ENCODE data around the gene PSMD3.
"Not testable (repeated sequence)": the region's sequence is repeated elsewhere in the genome, so short reads cannot be mapped to it uniquely, and the experiment has no call there.

PSMD3 gene

GRCh38 chr17:39994448-39994847, 13.8 kb downstream of the PSMD3 start:
- in situ Hi-C loops (cut with HindIII; ENCODE audit: low sequenced_read_pairs): loop anchor here (25.0 kb wide), 2 partner anchors 118 to 318 kb away; partner anchors contain the start of genes MSL1, NR1D1 and RARA

- in situ Hi-C loops (cut with HindIII; ENCODE audit: low sequenced_read_pairs): loop anchor here (25.0 kb wide), 2 partner anchors 117 to 317 kb away; partner anchors contain the start of genes MSL1, NR1D1 and RARA
Measured at GRCh38 chr17:39995438-39995837, 14.8 kb downstream of the PSMD3 start.

DNA sequence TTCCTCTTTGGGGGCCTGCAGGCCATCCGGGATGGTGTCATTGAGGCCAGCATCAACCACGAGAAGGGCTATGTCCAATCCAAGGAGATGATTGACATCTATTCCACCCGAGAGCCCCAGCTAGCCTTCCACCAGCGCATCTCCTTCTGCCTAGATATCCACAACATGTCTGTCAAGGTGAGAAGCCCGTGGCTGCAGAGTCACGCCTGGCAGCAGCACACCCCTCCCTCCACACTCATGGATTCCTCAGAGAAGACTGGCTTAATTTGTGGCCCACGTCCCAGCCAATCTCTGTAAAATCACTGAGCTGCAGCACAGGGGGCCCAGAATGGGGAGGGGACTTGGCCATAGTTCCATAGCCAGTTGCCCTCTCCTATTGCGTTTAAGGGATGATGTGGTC, 15.6 kb downstream of the PSMD3 start:
- in situ Hi-C loops (cut with HindIII; ENCODE audit: low sequenced_read_pairs): loop anchor here (25.0 kb wide), 2 partner anchors 116 to 316 kb away; partner anchors contain the start of genes MSL1, NR1D1 and RARA

DNA sequence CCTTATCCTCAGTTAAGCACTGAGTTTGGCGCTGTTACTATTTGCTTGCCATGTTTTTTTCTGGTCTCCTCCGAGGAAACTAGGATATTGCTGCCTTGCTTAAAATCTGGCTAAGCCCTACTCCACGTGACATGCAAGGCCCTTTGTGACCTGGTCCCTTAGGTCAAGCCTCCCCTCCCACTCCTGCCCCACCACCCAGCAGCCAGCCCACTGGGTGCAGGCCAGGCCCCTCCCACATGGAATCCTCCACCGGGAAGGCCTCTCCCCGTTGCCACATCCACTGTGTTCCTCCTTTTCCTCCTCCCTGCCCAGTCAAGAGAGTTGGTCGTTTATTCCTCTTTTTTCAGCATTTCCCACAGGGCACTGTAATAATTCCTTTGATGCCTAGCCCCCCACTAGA, 16.2 kb downstream of the PSMD3 start:
- in situ Hi-C loops (cut with HindIII; ENCODE audit: low sequenced_read_pairs): loop anchor here (25.0 kb wide), 2 partner anchors 116 to 316 kb away; partner anchors contain the start of genes MSL1, NR1D1 and RARA

DNA sequence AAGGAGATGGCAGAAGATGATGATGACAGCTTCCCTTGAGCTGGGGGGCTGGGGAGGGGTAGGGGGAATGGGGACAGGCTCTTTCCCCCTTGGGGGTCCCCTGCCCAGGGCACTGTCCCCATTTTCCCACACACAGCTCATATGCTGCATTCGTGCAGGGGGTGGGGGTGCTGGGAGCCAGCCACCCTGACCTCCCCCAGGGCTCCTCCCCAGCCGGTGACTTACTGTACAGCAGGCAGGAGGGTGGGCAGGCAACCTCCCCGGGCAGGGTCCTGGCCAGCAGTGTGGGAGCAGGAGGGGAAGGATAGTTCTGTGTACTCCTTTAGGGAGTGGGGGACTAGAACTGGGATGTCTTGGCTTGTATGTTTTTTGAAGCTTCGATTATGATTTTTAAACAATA, 16.9 kb downstream of the PSMD3 start:
- in situ Hi-C loops (cut with HindIII; ENCODE audit: low sequenced_read_pairs): loop anchor here (25.0 kb wide), 2 partner anchors 115 to 315 kb away; partner anchors contain the start of genes MSL1, NR1D1 and RARA

DNA sequence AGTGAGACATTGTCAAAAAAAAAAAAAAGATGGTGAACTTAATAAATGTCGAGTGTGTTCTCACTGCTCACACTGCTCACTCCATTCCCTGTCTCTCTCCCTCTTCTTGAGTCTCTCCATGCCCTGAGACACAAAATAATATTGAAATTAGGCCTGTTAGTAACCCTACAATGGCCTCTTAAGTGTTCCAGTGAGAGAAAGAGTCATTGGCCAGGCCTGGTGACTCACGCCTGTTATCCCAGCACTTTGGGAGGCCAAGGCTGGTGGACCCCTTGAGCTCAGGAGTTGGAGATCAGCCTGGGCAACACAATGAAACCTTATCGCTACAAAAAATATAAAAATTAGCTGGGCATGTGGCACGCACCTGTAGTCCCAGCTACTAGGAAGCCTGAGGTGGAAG, 18.5 kb downstream of the PSMD3 start:
- in situ Hi-C loops (cut with HindIII; ENCODE audit: low sequenced_read_pairs): loop anchor here (25.0 kb wide), 2 partner anchors 113 to 313 kb away; partner anchors contain the start of genes MSL1, NR1D1 and RARA

- in situ Hi-C loops (cut with HindIII; ENCODE audit: low sequenced_read_pairs): no loop called here
Measured at GRCh38 chr17:40000161-40000560, 19.6 kb downstream of the PSMD3 start.

DNA sequence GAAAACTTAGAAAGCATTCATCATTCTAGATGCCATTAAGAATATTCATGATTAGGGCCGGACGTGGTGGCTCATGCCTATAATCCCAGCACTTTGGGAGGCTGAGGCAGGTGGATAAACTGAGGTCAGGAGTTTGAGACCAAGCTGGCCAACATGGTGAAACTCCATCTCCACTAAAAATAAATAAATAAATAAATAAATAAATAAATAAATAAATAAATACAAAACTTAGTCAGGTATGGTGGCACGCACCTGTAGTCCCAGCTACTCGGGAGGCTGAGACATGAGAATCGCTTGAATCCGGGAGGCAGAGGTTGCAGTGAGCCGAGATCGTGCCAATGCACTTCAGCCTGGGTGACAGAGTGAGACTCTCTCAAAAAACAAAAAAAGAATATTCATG, 20.7 kb downstream of the PSMD3 start:
- in situ Hi-C loops (cut with HindIII; ENCODE audit: low sequenced_read_pairs): not testable (repeated sequence)

DNA sequence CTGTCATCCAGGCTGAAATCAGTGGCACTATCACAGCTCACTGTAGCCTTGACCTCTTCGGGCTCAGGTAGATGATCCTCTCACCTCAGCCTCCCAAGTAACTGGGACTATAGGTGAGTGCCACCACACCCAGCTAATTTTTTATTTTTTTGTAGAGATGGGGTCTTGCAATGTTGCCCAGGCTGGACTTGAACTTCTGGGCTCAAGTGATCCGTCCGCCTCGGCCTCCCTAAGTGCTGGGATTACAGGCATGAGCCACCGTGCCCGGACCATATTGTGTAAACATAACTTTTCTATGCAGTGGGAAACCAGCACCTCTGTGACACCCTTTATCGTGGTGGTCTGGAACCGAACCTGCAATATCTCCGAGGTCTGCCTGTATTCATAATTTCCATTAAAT, 23.5 kb downstream of the PSMD3 start:
- in situ Hi-C loops (cut with HindIII; ENCODE audit: low sequenced_read_pairs): no loop called here

DNA sequence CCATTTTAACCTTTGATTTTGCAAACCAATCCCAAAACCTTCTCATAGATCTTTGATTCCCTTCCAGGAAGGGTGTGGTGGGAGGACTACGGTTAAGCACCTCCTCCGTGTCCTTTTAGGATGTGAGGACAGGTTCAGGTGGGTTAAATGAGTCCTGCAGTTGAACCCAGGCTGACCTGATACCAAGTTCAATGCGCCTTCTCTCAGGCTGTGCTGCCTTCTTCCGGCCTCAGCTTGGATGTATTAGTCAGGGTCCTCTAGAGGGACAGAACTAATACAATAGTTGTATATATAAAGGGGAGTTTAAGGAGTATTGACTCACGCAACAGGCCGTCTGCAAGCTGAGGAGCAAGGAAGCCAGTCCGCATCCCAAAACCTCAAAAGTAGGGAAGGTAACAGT, 24.1 kb downstream of the PSMD3 start:
- in situ Hi-C loops (cut with HindIII; ENCODE audit: low sequenced_read_pairs): no loop called here

- in situ Hi-C loops (cut with HindIII; ENCODE audit: low sequenced_read_pairs): no loop called here
Measured at GRCh38 chr17:40005520-40005919, 24.9 kb downstream of the PSMD3 start.

DNA sequence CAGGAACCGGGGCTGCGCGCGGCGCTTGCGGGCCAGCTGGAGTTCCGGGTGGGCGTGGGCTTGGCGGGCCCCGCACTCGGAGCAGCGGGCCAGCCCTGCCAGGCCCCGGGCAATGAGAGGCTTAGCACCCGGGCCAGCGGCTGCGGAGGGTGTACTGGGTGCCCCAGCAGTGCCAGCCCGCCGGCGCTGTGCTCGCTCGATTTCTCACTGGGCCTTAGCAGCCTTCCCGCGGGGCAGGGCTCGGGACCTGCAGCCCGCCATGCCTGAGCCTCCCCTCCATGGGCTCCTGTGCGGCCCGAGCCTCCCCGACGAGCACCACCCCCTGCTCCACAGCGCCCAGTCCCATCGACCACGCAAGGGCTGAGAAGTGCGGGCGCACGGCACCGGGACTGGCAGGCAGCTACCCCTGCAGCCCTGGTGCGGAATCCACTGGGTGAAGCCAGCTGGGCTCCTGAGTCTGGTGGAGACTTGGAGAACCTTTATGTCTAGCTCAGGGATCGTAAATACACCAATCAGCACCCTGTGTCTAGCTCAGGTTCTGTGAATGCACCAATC, 30.4 kb downstream of the PSMD3 start:
- in situ Hi-C loops (cut with HindIII; ENCODE audit: low sequenced_read_pairs): not testable (repeated sequence)

- in situ Hi-C loops (cut with HindIII; ENCODE audit: low sequenced_read_pairs): not testable (repeated sequence)
Measured at GRCh38 chr17:40012017-40012647, 31.5 kb downstream of the PSMD3 start.

DNA sequence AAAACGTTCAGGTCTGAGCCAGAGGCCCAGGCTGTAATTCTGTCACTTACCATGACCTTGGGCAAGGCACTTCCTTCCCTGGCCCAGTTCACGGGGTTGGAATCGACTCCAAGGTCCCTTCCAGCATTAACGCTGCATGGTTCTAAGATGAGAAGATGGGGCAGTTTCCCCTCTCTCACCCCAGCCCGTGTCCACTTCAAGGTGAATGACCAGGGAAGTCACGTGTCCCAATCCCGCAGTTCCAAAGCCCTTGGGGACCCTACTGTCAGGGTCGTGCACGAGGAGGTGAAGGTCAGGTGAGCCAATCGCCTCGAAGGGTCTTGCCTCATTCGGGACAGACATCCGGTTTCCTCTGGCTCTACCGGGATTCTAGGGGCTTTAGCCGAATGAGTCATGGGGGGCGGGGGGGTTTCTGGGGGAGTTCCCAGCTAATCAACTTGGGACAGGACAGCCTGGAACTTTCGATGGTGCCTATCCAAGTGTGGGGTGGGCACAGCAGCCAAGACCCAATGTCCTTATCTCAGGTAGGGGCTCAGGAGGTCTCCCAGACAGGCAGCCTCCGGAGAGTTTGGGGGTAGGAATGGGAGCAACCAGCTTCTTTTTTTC, 33.9 kb downstream of the PSMD3 start:
- in situ Hi-C loops (cut with HindIII; ENCODE audit: low sequenced_read_pairs): no loop called here

DNA sequence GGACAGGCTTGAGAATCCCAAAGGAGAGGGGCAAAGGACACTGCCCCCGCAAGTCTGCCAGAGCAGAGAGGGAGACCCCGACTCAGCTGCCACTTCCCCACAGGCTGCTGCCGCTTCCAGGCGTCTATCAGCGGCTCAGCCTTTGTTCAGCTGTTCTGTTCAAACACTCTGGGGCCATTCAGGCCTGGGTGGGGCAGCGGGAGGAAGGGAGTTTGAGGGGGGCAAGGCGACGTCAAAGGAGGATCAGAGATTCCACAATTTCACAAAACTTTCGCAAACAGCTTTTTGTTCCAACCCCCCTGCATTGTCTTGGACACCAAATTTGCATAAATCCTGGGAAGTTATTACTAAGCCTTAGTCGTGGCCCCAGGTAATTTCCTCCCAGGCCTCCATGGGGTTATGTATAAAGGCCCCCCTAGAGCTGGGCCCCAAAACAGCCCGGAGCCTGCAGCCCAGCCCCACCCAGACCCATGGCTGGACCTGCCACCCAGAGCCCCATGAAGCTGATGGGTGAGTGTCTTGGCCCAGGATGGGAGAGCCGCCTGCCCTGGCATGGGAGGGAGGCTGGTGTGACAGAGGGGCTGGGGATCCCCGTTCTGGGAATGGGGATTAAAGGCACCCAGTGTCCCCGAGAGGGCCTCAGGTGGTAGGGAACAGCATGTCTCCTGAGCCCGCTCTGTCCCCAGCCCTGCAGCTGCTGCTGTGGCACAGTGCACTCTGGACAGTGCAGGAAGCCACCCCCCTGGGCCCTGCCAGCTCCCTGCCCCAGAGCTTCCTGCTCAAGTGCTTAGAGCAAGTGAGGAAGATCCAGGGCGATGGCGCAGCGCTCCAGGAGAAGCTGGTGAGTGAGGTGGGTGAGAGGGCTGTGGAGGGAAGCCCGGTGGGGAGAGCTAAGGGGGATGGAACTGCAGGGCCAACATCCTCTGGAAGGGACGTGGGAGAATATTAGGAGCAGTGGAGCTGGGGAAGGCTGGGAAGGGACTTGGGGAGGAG, 34.7 kb downstream of the PSMD3 start, which contains the start of gene CSF3:
Gene CSF3, plus strand, starts transcription at position 436 of the 993 bp plus-strand sequence. Its CDS starts 35 bp downstream, at position 471.
- in situ Hi-C loops (cut with HindIII; ENCODE audit: low sequenced_read_pairs): no loop called here

- in situ Hi-C loops (cut with HindIII; ENCODE audit: low sequenced_read_pairs): no loop called here
Measured at GRCh38 chr17:40015998-40016985, 35.7 kb downstream of the PSMD3 start.

GRCh38 chr17:40017422-40018080, 36.9 kb downstream of the PSMD3 start:
- in situ Hi-C loops (cut with HindIII; ENCODE audit: low sequenced_read_pairs): no loop called here

DNA sequence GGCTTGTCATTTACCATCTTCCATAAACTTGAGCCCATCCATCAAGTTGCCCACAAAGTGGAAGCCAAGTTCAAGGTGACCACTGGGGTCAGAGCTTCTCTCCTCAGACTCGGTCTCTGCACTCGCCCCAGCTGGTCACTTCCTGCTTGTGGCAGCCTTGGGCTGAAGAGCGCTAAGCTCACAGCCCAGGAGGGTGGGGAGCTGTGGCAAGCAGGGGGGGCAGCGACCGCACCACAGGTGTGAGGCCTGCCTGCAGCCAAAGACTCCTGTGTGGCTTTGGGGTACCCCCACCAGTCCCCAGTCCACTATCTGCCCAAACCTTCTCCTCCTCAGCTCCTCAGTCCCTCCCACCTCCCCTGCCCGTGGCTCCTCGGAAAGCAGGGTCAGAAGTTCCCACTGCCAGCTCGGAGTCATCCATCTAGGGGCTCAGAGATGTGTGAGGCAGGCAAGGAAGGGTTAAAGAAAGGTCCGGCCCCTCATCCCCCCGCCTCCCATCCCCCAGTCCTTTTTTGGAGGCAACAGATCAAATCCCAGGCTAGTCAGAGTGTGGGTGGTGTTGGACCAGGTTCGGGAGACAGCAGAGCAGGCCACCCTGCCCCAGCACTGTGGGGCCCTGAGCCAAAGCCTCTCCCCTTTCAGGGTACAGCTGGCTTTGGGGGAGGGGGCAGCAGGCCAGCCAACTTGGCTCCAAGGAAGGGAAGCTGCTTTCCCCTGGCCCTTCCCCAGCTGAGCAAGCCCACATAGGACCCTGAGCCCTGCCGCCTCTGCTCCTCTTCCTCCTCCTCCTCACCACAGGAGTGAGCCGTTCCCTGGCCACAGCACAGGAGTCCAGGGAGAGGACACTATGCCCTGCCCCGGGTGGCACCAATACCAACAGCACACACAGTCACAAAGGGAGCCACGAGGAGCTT, 37.9 kb downstream of the PSMD3 start:
- in situ Hi-C loops (cut with HindIII; ENCODE audit: low sequenced_read_pairs): no loop called here

Measured in DLD1 (cell line).